SK-N-SH (cell line): Measurements from ENCODE around the gene BAK1.

Experiments used
- EP300 ChIP-seq, 2 experiments: IDR thresholded peaks; 2 replicates each; pipeline versions ENCODE4 v1.4.0 to v1.6.1; 2012; ENCODE audit warnings: borderline replicate concordance in 1 of 2, low read depth in 1 of 2, low read length in 1 of 2
- EZH2phosphoT487 ChIP-seq: fragments of 200-600 bp; sonication (generic); IDR thresholded peaks from 2 replicates; pipeline ENCODE4 v1.6.1; 2017; ENCODE audit warnings: low read depth, mixed run types, mild to moderate bottlenecking, antibody characterized with exemption, moderate library complexity, borderline replicate concordance
- FOXM1 ChIP-seq: IDR thresholded peaks from 2 replicates; pipeline ENCODE4 v1.4.0; 2012; ENCODE audit warnings: low read depth, mild to moderate bottlenecking
- GATA2 ChIP-seq: sonication (generic); formaldehyde crosslinking; IDR thresholded peaks from 2 replicates; pipeline ENCODE4 v1.5.0; 2020; ENCODE audit warnings: mild to moderate bottlenecking, missing genetic modification reagents
- NRF1 ChIP-seq: IDR thresholded peaks from 2 replicates; pipeline ENCODE4 v1.6.1; 2012; ENCODE audit warnings: low read depth, mild to moderate bottlenecking, low read length
- POLR2AphosphoS5 ChIP-seq: IDR thresholded peaks from 2 replicates; pipeline ENCODE4 v1.6.1; 2012; ENCODE audit warnings: low read depth, low read length
- RAD21 ChIP-seq: IDR thresholded peaks from 2 replicates; pipeline ENCODE4 v1.6.1; 2012; ENCODE audit warnings: mild to moderate bottlenecking, low read length
- SMC3 ChIP-seq: IDR thresholded peaks from 2 replicates; pipeline ENCODE4 v1.6.1; 2012; ENCODE audit warnings: low read depth, low read length, improper control_type of control experiment
- USF2 ChIP-seq: fragments of 150-350 bp; IDR thresholded peaks from 2 replicates; pipeline ENCODE4 v1.6.1; 2017; ENCODE audit warnings: antibody characterized with exemption, low read length, low read depth, borderline replicate concordance
- TF ChIP-seq, protein P1 (sequence below): fragments of 200-600 bp; sonication (generic); IDR thresholded peaks from 2 replicates; pipeline ENCODE4 v1.6.1; 2017; ENCODE audit warnings: antibody characterized with exemption, mild to moderate bottlenecking, moderate library complexity
- TF ChIP-seq, protein P2 (sequence below): IDR thresholded peaks from 2 replicates; pipeline ENCODE4 v1.4.0; 2012; ENCODE audit warnings: low read depth, borderline replicate concordance
- TF ChIP-seq, protein P3 (sequence below): IDR thresholded peaks from 2 replicates; pipeline ENCODE4 v1.4.0; 2012; ENCODE audit warnings: low read depth

DNA sequence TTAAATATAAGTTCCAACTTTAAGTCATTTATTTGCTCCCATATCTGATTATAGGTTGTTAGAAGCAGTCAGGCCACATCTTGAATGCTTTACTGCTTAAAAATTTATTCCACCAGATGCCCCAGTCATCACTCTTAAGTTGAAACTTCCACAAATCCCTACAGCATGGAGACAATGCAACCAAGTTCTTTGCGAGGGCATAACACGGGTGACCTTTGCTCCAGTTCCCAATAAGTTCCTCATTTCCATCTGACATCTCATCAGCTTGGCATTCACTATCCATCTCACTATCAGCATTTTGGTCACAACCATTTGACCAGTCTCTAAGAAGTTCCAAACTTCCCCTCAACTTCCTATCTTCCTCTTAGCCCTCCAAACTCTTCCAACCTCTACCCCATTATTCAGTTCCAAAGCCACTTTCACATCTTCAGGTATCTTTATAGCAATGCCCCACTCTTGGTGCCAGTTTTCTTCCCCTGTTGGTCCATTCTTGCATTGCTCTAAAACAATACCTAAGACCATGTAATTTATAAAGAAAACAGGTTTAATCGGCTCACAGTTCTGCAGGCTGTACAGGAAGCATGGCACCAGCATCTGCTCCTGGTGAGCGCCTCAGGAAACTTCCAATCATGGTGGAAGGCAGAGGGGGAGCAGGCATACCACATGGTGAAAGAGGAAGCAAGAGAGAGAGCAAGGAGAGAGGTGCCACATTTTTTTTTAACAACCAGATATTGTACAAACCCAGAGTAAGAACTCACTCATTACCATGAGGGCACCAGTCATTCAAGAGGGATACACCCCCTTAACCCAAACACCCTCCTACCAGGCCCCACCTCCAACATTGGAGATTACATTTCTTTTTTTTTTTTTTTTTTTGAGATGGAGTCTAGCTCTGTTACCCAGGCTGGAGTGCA, 25.1 kb upstream of the BAK1 start:
- TF ChIP-seq, protein P1, sequence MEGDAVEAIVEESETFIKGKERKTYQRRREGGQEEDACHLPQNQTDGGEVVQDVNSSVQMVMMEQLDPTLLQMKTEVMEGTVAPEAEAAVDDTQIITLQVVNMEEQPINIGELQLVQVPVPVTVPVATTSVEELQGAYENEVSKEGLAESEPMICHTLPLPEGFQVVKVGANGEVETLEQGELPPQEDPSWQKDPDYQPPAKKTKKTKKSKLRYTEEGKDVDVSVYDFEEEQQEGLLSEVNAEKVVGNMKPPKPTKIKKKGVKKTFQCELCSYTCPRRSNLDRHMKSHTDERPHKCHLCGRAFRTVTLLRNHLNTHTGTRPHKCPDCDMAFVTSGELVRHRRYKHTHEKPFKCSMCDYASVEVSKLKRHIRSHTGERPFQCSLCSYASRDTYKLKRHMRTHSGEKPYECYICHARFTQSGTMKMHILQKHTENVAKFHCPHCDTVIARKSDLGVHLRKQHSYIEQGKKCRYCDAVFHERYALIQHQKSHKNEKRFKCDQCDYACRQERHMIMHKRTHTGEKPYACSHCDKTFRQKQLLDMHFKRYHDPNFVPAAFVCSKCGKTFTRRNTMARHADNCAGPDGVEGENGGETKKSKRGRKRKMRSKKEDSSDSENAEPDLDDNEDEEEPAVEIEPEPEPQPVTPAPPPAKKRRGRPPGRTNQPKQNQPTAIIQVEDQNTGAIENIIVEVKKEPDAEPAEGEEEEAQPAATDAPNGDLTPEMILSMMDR, result no peak
- TF ChIP-seq USF2 (no peak), FOXM1 (no peak), NRF1 (no peak), EP300 (IDR thresholded peaks at IDR 0.05; ENCODE audit: borderline replicate concordance in 1 of 2, low read depth in 1 of 2, low read length in 1 of 2) (no peak), EZH2phosphoT487 (no peak), SMC3 (no peak), RAD21 (no peak), POLR2AphosphoS5 (no peak), GATA2 (CRISPR knock-in tag) (no peak)
- TF ChIP-seq, protein P2, sequence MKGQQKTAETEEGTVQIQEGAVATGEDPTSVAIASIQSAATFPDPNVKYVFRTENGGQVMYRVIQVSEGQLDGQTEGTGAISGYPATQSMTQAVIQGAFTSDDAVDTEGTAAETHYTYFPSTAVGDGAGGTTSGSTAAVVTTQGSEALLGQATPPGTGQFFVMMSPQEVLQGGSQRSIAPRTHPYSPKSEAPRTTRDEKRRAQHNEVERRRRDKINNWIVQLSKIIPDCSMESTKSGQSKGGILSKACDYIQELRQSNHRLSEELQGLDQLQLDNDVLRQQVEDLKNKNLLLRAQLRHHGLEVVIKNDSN, result no peak
- TF ChIP-seq, protein P3, sequence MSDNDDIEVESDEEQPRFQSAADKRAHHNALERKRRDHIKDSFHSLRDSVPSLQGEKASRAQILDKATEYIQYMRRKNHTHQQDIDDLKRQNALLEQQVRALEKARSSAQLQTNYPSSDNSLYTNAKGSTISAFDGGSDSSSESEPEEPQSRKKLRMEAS, result no peak
